ENCODE data around the gene TP63.

TP63 gene

DNA sequence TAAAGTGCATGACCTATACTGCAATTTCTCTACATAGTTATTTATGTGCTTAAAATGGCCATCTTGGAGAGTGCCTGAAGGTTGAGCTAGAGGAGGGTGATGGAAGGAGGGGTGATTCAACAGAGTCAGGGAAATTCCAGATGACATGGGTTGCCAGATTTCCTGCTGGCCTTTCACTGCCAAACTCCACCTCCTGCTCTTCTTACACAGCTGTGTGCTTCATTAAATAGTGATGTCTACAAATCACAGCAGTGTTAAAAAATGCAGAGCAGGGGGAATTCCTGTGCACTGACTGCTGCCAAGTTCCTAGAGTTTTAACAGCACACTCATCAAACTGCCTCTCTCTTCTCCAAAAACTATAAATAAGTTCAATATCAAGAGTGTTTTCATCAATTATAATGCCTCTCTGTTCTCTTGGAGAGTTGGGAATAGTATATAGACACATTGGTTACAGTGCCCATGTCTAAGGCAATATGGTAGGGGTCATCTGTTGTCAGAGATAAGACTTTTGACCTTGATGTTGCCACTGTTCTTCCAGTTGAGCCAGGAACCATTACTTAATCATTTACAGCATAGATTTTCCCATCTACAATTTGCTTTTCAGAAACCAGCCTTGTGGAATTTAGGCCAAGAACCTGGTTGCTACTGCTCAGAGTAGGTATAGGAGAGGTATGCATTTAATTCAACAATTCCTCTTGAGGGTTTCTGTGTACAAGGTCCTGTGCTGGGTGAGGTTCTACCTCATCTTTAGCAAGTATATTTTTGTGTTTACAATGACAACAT, 79.6 kb downstream of the TP63 start:
- in situ Hi-C loops (cut with MboI; ENCODE audit: low pct_unique_long_range_greater_than_20kb, low sequenced_read_pairs, unreplicated experiment) = no loop called here
- TF ChIP-seq, protein P1, sequence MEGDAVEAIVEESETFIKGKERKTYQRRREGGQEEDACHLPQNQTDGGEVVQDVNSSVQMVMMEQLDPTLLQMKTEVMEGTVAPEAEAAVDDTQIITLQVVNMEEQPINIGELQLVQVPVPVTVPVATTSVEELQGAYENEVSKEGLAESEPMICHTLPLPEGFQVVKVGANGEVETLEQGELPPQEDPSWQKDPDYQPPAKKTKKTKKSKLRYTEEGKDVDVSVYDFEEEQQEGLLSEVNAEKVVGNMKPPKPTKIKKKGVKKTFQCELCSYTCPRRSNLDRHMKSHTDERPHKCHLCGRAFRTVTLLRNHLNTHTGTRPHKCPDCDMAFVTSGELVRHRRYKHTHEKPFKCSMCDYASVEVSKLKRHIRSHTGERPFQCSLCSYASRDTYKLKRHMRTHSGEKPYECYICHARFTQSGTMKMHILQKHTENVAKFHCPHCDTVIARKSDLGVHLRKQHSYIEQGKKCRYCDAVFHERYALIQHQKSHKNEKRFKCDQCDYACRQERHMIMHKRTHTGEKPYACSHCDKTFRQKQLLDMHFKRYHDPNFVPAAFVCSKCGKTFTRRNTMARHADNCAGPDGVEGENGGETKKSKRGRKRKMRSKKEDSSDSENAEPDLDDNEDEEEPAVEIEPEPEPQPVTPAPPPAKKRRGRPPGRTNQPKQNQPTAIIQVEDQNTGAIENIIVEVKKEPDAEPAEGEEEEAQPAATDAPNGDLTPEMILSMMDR (IDR thresholded peaks at IDR 0.05; ENCODE audit: extremely low read depth, insufficient read depth, missing control alignments) = no peak
- peak; percentile 16 for DNase-seq (ENCODE audit: low spot score)

DNA sequence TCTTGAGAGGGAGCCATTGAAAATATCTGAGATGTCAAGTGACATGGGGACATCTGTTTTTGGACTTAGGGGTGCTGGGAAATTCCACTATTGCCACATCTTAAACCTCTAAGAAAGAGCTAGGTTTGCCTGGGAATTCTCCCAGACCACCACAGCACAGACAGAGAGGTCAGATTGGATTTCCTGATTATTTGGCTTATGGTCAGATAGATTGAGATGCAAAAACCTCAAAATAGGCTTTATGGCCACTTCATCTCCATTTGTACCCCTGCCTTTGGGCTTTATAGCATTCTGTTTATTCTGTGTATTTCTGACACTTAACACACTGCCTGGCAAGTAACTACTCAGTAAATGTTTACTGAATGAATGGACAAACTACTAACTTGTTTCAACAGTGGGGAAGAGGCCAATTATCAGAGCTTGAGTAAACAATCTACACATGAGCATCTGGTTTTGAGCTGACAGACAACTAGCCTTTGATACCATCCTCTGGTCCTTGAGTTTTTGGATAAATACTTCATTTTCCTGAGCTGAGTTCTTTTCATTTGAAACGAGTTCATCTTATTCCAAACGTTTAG, 81.8 kb downstream of the TP63 start:
- DNase-seq (ENCODE audit: low spot score) = no peak
- in situ Hi-C loops (cut with MboI; ENCODE audit: low pct_unique_long_range_greater_than_20kb, low sequenced_read_pairs, unreplicated experiment) = no loop called here
- TF ChIP-seq, protein P1 (IDR thresholded peaks at IDR 0.05; ENCODE audit: extremely low read depth, insufficient read depth, missing control alignments) = no peak

DNA sequence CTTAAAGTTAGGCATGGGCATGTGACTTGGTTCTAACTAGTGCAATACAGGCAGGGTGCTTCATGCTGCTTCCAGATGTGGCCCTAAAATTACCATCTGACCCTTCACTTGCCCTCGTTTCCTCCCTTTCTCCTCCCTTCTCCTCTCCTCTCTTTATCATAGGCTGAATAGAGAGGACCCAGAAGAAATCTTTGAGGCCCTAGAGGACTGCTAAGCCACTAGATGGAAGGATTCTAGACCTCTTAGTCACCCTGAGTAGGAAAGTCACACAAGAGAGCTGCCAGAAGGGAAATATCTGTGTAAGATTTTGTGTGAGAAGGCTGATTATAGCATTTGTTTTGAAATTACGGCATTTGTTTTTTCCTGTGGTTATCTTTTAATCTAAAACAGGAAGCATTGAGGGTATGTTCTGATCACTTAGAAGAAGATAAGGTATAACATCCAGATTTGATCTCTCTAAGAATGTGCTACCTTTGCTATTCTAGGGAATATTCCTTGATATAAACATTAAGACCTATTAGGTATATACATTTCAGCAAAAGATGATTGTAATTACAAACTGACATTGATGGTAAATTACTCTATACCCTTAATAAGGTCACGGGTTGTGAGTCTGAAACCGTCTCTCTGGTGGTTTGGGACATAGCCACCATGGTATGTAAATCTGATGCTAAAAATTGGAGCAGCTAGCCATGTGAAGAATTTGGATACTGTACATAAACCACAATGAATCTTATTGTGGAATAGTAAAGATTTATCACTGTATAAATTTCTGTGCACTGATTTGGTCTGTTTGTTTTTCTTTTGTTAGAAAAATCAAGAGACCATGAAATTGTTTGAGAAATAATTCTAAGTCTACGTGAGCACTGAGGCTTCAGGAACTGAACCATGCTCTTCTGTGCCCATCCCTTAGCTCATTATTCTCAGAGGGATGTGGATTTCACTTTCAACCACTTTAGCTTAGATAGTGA, 84.1 kb downstream of the TP63 start:
- in situ Hi-C loops (cut with MboI; ENCODE audit: low pct_unique_long_range_greater_than_20kb, low sequenced_read_pairs, unreplicated experiment) = no loop called here
- TF ChIP-seq, protein P1 (IDR thresholded peaks at IDR 0.05; ENCODE audit: extremely low read depth, insufficient read depth, missing control alignments) = no peak
- peak; percentile 9 for DNase-seq (ENCODE audit: low spot score)

DNA sequence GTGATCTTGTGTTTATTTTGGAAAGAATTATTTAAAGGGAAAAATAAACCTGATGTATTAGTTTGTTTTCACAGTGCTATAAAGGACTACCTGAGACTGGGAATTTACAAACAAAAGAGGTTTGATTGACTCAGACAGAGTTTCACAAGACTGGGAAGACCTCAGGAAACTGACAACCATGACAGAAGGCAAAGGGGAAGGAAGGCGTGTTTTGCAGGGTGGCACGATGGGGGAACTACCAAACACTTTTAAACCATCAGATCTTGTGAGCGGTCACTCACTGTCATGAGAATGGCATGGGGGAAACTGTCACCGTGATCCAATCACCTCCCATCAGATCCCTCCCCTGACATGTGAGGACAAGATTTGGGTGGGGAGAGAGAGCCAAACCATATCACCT, 87.0 kb downstream of the TP63 start:
- TF ChIP-seq, protein P1 (IDR thresholded peaks at IDR 0.05; ENCODE audit: extremely low read depth, insufficient read depth, missing control alignments) = no peak
- no peak for DNase-seq (ENCODE audit: low spot score)
- in situ Hi-C loops (cut with MboI; ENCODE audit: low pct_unique_long_range_greater_than_20kb, low sequenced_read_pairs, unreplicated experiment) = no loop called here

DNA sequence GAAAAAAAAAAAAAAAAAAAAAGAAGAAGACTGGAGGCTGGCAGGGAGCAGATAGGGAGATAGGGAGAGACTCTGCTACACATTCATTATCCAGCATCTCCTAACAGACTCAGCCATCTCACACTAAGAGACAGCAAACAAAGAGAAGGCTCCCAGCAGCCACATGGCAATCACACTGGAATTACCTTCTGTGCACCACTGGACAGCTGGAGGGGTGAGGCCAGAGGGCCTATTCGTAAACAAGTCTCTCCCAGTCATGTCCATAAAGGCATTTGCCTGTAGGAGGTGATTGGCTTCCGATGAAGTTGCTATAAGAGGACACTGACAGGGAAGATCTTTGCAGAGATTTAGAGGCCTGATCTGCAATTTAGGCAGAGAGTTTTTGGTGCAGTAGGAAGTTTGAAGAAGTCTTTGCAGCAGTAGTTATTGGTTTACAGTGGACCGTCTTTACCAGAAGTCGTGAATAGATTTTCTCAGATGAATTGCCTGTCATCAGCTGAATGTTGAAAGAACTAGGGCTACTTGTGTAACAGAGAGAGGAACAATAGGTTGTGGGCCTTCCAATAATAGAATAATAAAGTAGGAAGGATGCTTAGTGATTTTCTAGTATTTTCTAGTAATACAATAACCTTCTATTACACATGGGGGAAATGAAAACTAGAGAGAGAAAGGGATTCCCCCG, 89.7 kb downstream of the TP63 start:
- TF ChIP-seq, protein P1 (IDR thresholded peaks at IDR 0.05; ENCODE audit: extremely low read depth, insufficient read depth, missing control alignments) = no peak
- no peak for DNase-seq (ENCODE audit: low spot score)
- in situ Hi-C loops (cut with MboI; ENCODE audit: low pct_unique_long_range_greater_than_20kb, low sequenced_read_pairs, unreplicated experiment) = no loop called here
